Thyroid gland (tissue), 4 donors: ENCODE measurements around the gene C11orf16. TPM values are rescaled to one million over a fixed set of nuclear protein-coding genes. Genes with fewer than 3 reads are reported as not detected.
"Not testable (repeated sequence)": the region's sequence is repeated elsewhere in the genome, so short reads cannot be mapped to it uniquely, and the experiment has no call there.

Source experiments
- DNase-seq, 2 donors: peaks; one replicate each; pipeline ENCODE4 v3.0.0-alpha.2; 2019
- H3K27ac ChIP-seq, 3 donors: fragments of 200-600 bp; sonication (generic); 1 replicate in 2 of 3; 2 replicates in 1 of 3; pipeline ENCODE4 v1.5.1; 2016 to 2019; ENCODE audit warnings: mild to moderate bottlenecking in 1 of 3, moderate library complexity in 1 of 3
- H3K27me3 ChIP-seq: fragments of 200-600 bp; sonication (generic); one replicate; pipeline ENCODE4 v1.5.1; 2019
- H3K36me3 ChIP-seq, 2 donors: fragments of 200-600 bp; sonication (generic); one replicate each; pipeline ENCODE4 v1.5.1; 2016 to 2019
- H3K4me1 ChIP-seq, 2 donors: fragments of 200-600 bp; sonication (generic); one replicate each; pipeline ENCODE4 v1.5.1; 2017 to 2019
- H3K4me3 ChIP-seq, 3 donors: fragments of 200-600 bp; sonication (generic); replicated peaks in 1 of 3; 1 replicate in 2 of 3; 2 replicates in 1 of 3; pipeline ENCODE4 v1.5.1; 2016; ENCODE audit warnings: mild to moderate bottlenecking in 1 of 3
- H3K9me3 ChIP-seq: fragments of 200-600 bp; sonication (generic); one replicate; pipeline ENCODE4 v1.5.1; 2017
- CTCF ChIP-seq, 6 experiments: fragments of 200-600 bp in 3 of 6; fragments of 450-650 bp in 3 of 6; sonication (generic) in 3 of 6; IDR thresholded peaks; one replicate each; pipeline ENCODE4 v1.5.1; 2016 to 2019; ENCODE audit warnings: antibody characterized with exemption in 6 of 6, mild to moderate bottlenecking in 2 of 6, inconsistent platforms in 1 of 6, moderate library complexity in 1 of 6
- POLR2A ChIP-seq, 2 donors: fragments of 450-650 bp; IDR thresholded peaks; one replicate each; pipeline ENCODE4 v1.6.1; 2017; ENCODE audit warnings: antibody characterized with exemption in 2 of 2, mild to moderate bottlenecking in 2 of 2, moderate library complexity in 1 of 2
- WGBS, 2 donors: methylation state at CpG; one replicate each; pipeline ENCODE4 v1.1.5; 2017; 5-methylcytosine and 5-hydroxymethylcytosine counted together
- intact Hi-C: fragments of 100-400 bp; cut with DNase I; formaldehyde crosslinking; loops from one replicate; pipeline ENCODE4 v1.15.1; 2023
- total RNA-seq, 4 donors: library from RNA; depleted of rRNA; stranded (reverse); fragments of >200 nt; gene quantifications; one replicate each; pipeline ENCODE4 v1.2.3, GENCODE V29; 2016

C11orf16 gene
- not detected for total RNA-seq

GRCh38 chr11:8932564-8933180 lies at the start of gene C11orf16:
C11orf16 (minus strand) TSS chr11:8932947; CDS start chr11:8932308, 639 bp downstream.
- 73 to 86% methylated on average over 12 of the region's 12 CpGs for whole genome bisulfite sequencing, 2 donors
- H3K36me3 ChIP-seq = no peaks in the 10 kb centered on the region
- H3K4me3 ChIP-seq = no peak within 1 kb of the TSS
- no peaks in the 10 kb centered on the region for H3K9me3 ChIP-seq
- H3K27me3 ChIP-seq = no peaks in the 10 kb centered on the region
- H3K27ac ChIP-seq = no peak within 1 kb of the TSS
- peaks cover 0 to 4% of the 10 kb centered on the region in 2 donors for H3K4me1 ChIP-seq
- no peak for DNase-seq
- TF ChIP-seq POLR2A (IDR thresholded peaks at IDR 0.05) (no peak), CTCF (IDR thresholded peaks at IDR 0.05) (no peak)
- intact Hi-C loops = no loop called here

- no peak overlapping the region for H3K27ac ChIP-seq
- H3K4me3 ChIP-seq = no peak overlapping the region
- intact Hi-C loops = no loop called here
- no peak for DNase-seq
- WGBS, 2 donors = 82 to 89% methylated on average over 3 of the region's 3 CpGs
- no peaks in the 10 kb centered on the region for H3K27me3 ChIP-seq
- no peaks in the 10 kb centered on the region for H3K36me3 ChIP-seq
- TF ChIP-seq POLR2A (IDR thresholded peaks at IDR 0.05) = no peak
- no peak for TF ChIP-seq CTCF (IDR thresholded peaks at IDR 0.05)
- H3K9me3 ChIP-seq = no peaks in the 10 kb centered on the region
- H3K4me1 ChIP-seq = no peaks in the 10 kb centered on the region
These were observed 47.7 kb upstream of the C11orf16 start for GRCh38 chr11:8980485-8980884.

- H3K36me3 ChIP-seq, DNase-seq, H3K9me3 ChIP-seq, H3K4me1 ChIP-seq, H3K4me3 ChIP-seq, H3K27me3 ChIP-seq, intact Hi-C loops, H3K27ac ChIP-seq: not testable (repeated sequence)
- whole genome bisulfite sequencing, 2 donors = 81 to 84% methylated on average over 5 of the region's 7 CpGs
These were observed 46.6 kb upstream of the C11orf16 start for GRCh38 chr11:8979365-8979764.

- no peak for DNase-seq
- H3K27ac ChIP-seq = no peak overlapping the region
- H3K36me3 ChIP-seq = no peaks in the 10 kb centered on the region
- H3K4me1 ChIP-seq = no peaks in the 10 kb centered on the region
- intact Hi-C loops = no loop called here
- WGBS, 2 donors = 73 to 74% methylated on average over 3 of the region's 3 CpGs
- TF ChIP-seq POLR2A (IDR thresholded peaks at IDR 0.05) (no peak), CTCF (IDR thresholded peaks at IDR 0.05) (no peak)
- no peak overlapping the region for H3K4me3 ChIP-seq
- H3K27me3 ChIP-seq = no peaks in the 10 kb centered on the region
- no peaks in the 10 kb centered on the region for H3K9me3 ChIP-seq
These were observed 40.4 kb upstream of the C11orf16 start for GRCh38 chr11:8973121-8973520.

GRCh38 chr11:8971924-8972316 lies 39.2 kb upstream of the C11orf16 start:
- Histone ChIP-seq H3K4me3 (no peak overlapping the region), H3K27me3 (no peaks in the 10 kb centered on the region), H3K9me3 (no peaks in the 10 kb centered on the region), H3K36me3 (no peaks in the 10 kb centered on the region), H3K4me1 (no peaks in the 10 kb centered on the region), H3K27ac (no peak overlapping the region)
- 74 to 84% methylated on average over 1 of the region's 1 CpG for WGBS, 2 donors
- intact Hi-C loops = no loop called here
- DNase-seq = no peak
- TF ChIP-seq POLR2A (IDR thresholded peaks at IDR 0.05) (no peak), CTCF (IDR thresholded peaks at IDR 0.05) (no peak)
